Activated naive CD4-positive, alpha-beta T cell treated with anti-CD3 and anti-CD28 coated beads, Interleukin-2, amount 50 U/mL, for 72 hours (primary cell): ENCODE measurements around the gene PSMG4. TPM values are rescaled to one million over a fixed set of nuclear protein-coding genes. Genes with fewer than 3 reads are reported as not detected.

Experiments
- ATAC-seq, 2 donors: fragments of 150-1000 bp; cut with Tn5 transposase; 2 replicates each; pipeline ENCODE4 v1.10.0; 2021; ENCODE audit warnings: mild to moderate bottlenecking in 2 of 2, moderate library complexity in 2 of 2
- DNase-seq, 2 donors: peaks; one replicate each; pipeline ENCODE4 v3.0.0; 2021 to 2022; ENCODE audit warnings: low spot score in 2 of 2
- H3K27ac Mint-ChIP-seq, 2 donors: one replicate each; pipeline ENCODE4 v1.8.0; 2022; ENCODE audit warnings: mild to moderate bottlenecking in 2 of 2, mixed read lengths in 2 of 2
- H3K36me3 Mint-ChIP-seq, 2 donors: one replicate each; pipeline ENCODE4 v1.8.0; 2022; ENCODE audit warnings: mixed read lengths in 2 of 2
- H3K9me3 Mint-ChIP-seq, 2 donors: one replicate each; pipeline ENCODE4 v1.8.0; 2022; ENCODE audit warnings: mixed read lengths in 2 of 2
- total RNA-seq, 2 donors: library from RNA; stranded (reverse); gene quantifications; one replicate each; pipeline ENCODE4 v1.2.3, GENCODE V29; 2022

Gene PSMG4
- total RNA-seq, 2 donors from 2014 or later: 14.6 to 37.7 TPM

DNA sequence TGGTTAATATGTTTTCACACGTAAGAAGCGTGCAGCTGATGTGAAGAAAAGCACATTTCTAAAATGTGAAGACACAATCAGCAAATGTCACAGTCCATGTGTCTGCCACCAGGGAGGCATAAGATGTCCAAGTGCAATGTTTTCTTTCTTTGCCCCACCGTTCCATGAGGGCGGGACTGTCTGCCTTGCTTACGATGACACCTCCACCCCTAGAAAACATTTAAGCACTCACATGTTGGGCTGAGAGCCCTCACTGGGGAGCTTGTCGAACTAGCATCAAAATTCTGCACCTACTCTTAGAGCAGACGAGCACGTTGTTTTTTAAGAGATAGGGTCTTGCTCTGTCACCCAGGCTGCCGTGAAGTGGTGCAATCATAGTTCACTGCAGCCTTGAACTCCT is 57.6 kb downstream of the PSMG4 start:
- Mint-ChIP-seq H3K27ac (no peak overlapping the region), H3K36me3 (no peaks in the 10 kb centered on the region), H3K9me3 (no peaks in the 10 kb centered on the region)
- ATAC-seq (no peak), DNase-seq (no peak)

DNA sequence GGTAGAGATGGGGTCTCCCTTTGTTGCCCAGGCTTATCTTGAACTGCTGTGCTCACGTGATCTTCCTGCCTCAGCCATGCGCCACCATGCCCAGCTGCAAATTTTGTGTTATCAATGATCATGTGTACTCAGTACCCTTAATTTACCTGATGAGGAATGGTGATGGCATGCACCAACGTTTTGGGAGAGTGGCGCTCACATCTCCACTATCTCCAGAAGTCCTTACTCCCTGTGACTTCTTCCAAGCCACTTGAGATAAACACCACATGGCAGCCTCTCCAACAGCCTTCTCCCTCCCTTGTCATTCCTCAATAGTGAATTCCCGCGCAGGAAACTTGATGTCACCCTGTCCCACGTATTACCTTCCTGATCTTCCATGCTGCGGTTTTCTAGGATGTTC is 58.1 kb downstream of the PSMG4 start:
- no peaks in the 10 kb centered on the region for H3K9me3 Mint-ChIP-seq
- H3K27ac Mint-ChIP-seq: no peak overlapping the region
- DNase-seq (no peak), ATAC-seq (no peak)
- no peaks in the 10 kb centered on the region for H3K36me3 Mint-ChIP-seq

Other genes starting within 250 kb of the PSMG4 start
- gene RIPK1, start 190.5 kb upstream of the PSMG4 start, total RNA-seq: 10 to 100 TPM; 12.1 to 16.0 TPM
- gene BPHL, start 140.2 kb upstream of the PSMG4 start, total RNA-seq: 10 to 100 TPM in 1 of 2 donors, 1 to 10 TPM in 1; 6.8 to 15.3 TPM
- 1 to 10 TPM; 1.8 to 3.8 TPM for gene TUBB2A, start 101.4 kb upstream of the PSMG4 start, total RNA-seq
- under 1 TPM in 1 of 2 donors, not detected in 1; 0.43 TPM for gene TUBB2B, start 31.3 kb upstream of the PSMG4 start, total RNA-seq
- under 1 TPM; 0.27 to 0.72 TPM for gene SLC22A23, start 198.1 kb downstream of the PSMG4 start, total RNA-seq